IPS-18a (cell line): ENCODE results near the gene CEMIP.

ENCODE experiments used
- H3K27ac ChIP-seq: one replicate; pipeline ENCODE4 v1.5.1; 2013; ENCODE audit warnings: low read length
- H3K27me3 ChIP-seq: one replicate; pipeline ENCODE4 v1.6.1; 2013; ENCODE audit warnings: mild to moderate bottlenecking, low read length; ENCODE audit not compliant: control insufficient read depth, insufficient read depth
- H3K36me3 ChIP-seq: one replicate; pipeline ENCODE4 v1.6.1; 2013; ENCODE audit warnings: low read depth, low read length; ENCODE audit not compliant: control insufficient read depth
- H3K4me1 ChIP-seq: one replicate; pipeline ENCODE4 v1.6.1; 2013; ENCODE audit warnings: low read depth, low read length; ENCODE audit not compliant: control insufficient read depth
- H3K4me3 ChIP-seq: one replicate; pipeline ENCODE4 v1.5.1; 2013; ENCODE audit warnings: low read length
- H3K9ac ChIP-seq: one replicate; pipeline ENCODE4 v1.6.1; 2013; ENCODE audit warnings: mild to moderate bottlenecking, low read length, moderate library complexity
- H3K9me3 ChIP-seq: one replicate; pipeline ENCODE4 v1.6.1; 2013; ENCODE audit warnings: low read depth, low read length; ENCODE audit not compliant: control insufficient read depth

CEMIP gene

GRCh38 chr15:80991421-80991820 lies 212.3 kb downstream of the CEMIP start:
- Histone ChIP-seq H3K4me3 (no peak overlapping the region), H3K9me3 (no peaks in the 10 kb centered on the region), H3K36me3 (no peaks in the 10 kb centered on the region), H3K27me3 (no peaks in the 10 kb centered on the region), H3K27ac (no peak overlapping the region), H3K4me1 (peaks cover 3% of the 10 kb centered on the region), H3K9ac (no peak overlapping the region)

GRCh38 chr15:80992006-80992405 lies 212.8 kb downstream of the CEMIP start:
- Histone ChIP-seq H3K36me3 (no peaks in the 10 kb centered on the region), H3K4me1 (peaks cover 3% of the 10 kb centered on the region), H3K4me3 (no peak overlapping the region), H3K9ac (no peak overlapping the region), H3K27ac (no peak overlapping the region), H3K9me3 (no peaks in the 10 kb centered on the region), H3K27me3 (no peaks in the 10 kb centered on the region)

- H3K4me3 ChIP-seq: no peak overlapping the region
These were observed 213.3 kb downstream of the CEMIP start for GRCh38 chr15:80992441-80992840.

GRCh38 chr15:80996247-80996646 lies 217.1 kb downstream of the CEMIP start:
- Histone ChIP-seq H3K4me3 (no peak overlapping the region), H3K9me3 (no peaks in the 10 kb centered on the region), H3K27me3 (peaks cover 10% of the 10 kb centered on the region), H3K36me3 (no peaks in the 10 kb centered on the region), H3K27ac (no peak overlapping the region), H3K4me1 (peaks cover 7% of the 10 kb centered on the region), H3K9ac (no peak overlapping the region)

More at GRCh38 chr15:80992441-80992840, 213.3 kb downstream of the CEMIP start:
- Histone ChIP-seq H3K27ac (no peak overlapping the region), H3K27me3 (no peaks in the 10 kb centered on the region), H3K36me3 (no peaks in the 10 kb centered on the region), H3K9me3 (no peaks in the 10 kb centered on the region), H3K4me1 (peaks cover 3% of the 10 kb centered on the region), H3K9ac (no peak overlapping the region)

- Histone ChIP-seq H3K27me3 (peaks cover 14% of the 10 kb centered on the region), H3K27ac (no peak overlapping the region), H3K9ac (no peak overlapping the region), H3K36me3 (no peaks in the 10 kb centered on the region), H3K4me3 (no peak overlapping the region), H3K4me1 (peaks cover 10% of the 10 kb centered on the region), H3K9me3 (no peaks in the 10 kb centered on the region)
These were observed 218.5 kb downstream of the CEMIP start for GRCh38 chr15:80997692-80998091.

GRCh38 chr15:80998251-80998650 lies 219.1 kb downstream of the CEMIP start:
- H3K27me3 ChIP-seq: peaks cover 18% of the 10 kb centered on the region
- H3K27ac ChIP-seq: no peak overlapping the region
- H3K36me3 ChIP-seq: no peaks in the 10 kb centered on the region
- H3K9me3 ChIP-seq: no peaks in the 10 kb centered on the region
- peaks cover 10% of the 10 kb centered on the region for H3K4me1 ChIP-seq
- H3K4me3 ChIP-seq: no peak overlapping the region
- H3K9ac ChIP-seq: no peak overlapping the region

GRCh38 chr15:80999623-81000036 lies 220.5 kb downstream of the CEMIP start:
- Histone ChIP-seq H3K36me3 (no peaks in the 10 kb centered on the region), H3K4me1 (peaks cover 10% of the 10 kb centered on the region), H3K27ac (no peak overlapping the region), H3K9ac (no peak overlapping the region), H3K9me3 (no peaks in the 10 kb centered on the region), H3K4me3 (peak overlapping the region; percentile 88), H3K27me3 (peaks cover 18% of the 10 kb centered on the region)

- Histone ChIP-seq H3K27ac (peak overlapping the region; percentile 74), H3K9me3 (no peaks in the 10 kb centered on the region), H3K36me3 (no peaks in the 10 kb centered on the region), H3K4me1 (peaks cover 10% of the 10 kb centered on the region), H3K9ac (peak overlapping the region; percentile 88), H3K27me3 (peaks cover 18% of the 10 kb centered on the region), H3K4me3 (peak overlapping the region; percentile 88)
These were observed 221.0 kb downstream of the CEMIP start for GRCh38 chr15:81000144-81000623.

- Histone ChIP-seq H3K27me3 (peaks cover 18% of the 10 kb centered on the region), H3K27ac (peak within 1 kb of the TSS; percentile 74), H3K4me3 (peak within 1 kb of the TSS; percentile 88), H3K9me3 (no peaks in the 10 kb centered on the region), H3K4me1 (peaks cover 10% of the 10 kb centered on the region), H3K36me3 (no peaks in the 10 kb centered on the region), H3K9ac (peak within 1 kb of the TSS; percentile 88)
These were observed 221.5 kb downstream of the CEMIP start, which contains the start of gene TLNRD1 for GRCh38 chr15:81000624-81001151. Gene TLNRD1 (plus strand): TSS chr15:81000923. CDS start chr15:81002272, 1,349 bp downstream.
